Measurements from ENCODE around the gene VDR.

GRCh38 chr12:47839214-47839876 lies 65.4 kb downstream of the VDR start:
- TF ChIP-seq CTCF (IDR thresholded peaks at IDR 0.05) (no peak), POLR2A (IDR thresholded peaks at IDR 0.05) (no peak)
